SIG-M5 treated with dmso at 0.1 percent for 504 hours (cell line): Measurements from ENCODE around the gene TPPP2.

Source experiments
- DNase-seq: peaks from one replicate; lab custom pipeline; 2025; ENCODE audit not compliant: unreplicated experiment; lab: John Stamatoyannopoulos, UW

Gene TPPP2

DNA sequence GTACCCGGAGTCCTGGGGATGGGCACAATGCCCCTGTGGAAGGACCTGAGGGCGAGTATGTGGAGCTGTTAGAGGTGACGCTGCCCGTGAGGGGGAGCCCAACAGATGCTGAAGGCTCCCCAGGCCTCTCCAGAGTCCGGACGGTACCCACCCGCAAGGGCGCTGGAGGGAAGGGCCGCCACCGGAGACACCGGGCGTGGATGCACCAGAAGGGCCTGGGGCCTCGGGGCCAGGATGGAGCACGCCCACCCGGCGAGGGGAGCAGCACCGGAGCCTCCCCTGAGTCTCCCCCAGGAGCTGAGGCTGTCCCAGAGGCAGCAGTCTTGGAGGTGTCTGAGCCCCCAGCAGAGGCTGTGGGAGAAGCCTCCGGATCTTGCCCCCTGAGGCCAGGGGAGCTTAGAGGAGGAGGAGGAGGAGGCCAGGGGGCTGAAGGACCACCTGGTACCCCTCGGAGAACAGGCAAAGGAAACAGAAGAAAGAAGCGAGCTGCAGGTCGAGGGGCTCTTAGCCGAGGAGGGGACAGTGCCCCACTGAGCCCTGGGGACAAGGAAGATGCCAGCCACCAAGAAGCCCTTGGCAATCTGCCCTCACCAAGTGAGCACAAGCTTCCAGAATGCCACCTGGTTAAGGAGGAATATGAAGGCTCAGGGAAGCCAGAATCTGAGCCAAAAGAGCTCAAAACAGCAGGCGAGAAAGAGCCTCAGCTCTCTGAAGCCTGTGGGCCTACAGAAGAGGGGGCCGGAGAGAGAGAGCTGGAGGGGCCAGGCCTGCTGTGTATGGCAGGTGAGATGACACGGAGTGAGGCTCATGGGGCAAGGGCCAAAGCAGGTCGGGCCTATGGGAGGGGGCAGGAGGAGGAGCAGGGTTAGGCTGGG lies 44.6 kb downstream of the TPPP2 start:
- no peak for DNase-seq

DNA sequence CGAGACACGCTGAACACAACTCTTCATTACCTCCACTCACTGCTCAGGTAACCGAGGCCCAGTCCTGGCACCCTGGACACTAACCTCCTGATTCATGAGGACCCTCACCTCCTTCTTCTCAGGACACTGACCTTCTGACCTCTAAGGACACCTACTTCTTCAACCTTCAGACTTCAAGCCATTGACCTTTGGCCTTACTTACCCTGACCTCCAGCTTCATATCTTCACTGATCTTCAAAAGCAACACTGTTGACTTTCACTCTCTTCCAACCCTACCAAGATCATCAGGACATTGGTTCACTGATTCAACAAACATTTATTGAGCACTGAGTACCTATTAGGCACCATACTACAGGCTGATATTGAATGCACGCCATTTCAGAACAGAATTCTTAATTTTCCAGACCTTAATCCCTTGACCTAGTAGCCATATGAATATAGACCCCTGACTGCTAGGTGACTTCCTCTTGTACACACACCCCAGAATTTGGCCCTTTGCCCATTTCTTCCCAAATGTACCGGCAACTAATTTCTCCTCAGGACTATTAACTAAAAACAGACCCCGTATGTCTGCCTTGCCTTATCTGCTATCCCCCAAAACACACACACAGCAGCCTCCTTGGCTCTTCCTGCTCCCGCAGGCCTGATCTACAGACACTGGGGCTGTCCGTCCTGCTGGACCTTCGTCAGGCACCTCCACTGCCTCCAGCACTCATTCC lies 45.9 kb downstream of the TPPP2 start:
- DNase-seq: no peak

DNA sequence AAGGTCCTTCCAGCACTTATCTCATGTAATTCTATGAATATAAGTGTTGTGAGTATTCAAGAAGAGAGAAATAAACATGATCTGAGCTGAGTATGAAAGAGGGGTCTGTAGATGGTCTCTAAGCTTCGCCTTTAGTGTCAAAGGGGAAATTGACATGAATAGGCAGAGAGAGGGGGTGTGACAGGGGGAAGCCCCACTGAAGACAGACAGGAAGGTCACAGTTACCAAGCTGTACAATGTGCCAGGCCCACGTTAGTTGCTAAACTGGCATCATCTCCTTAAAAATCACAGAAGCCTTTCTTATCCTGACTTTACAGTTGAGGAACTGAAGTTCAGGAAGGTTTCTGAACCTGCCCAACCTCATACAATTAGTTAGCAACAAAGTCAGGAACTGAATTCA lies 47.7 kb downstream of the TPPP2 start:
- DNase-seq: no peak

DNA sequence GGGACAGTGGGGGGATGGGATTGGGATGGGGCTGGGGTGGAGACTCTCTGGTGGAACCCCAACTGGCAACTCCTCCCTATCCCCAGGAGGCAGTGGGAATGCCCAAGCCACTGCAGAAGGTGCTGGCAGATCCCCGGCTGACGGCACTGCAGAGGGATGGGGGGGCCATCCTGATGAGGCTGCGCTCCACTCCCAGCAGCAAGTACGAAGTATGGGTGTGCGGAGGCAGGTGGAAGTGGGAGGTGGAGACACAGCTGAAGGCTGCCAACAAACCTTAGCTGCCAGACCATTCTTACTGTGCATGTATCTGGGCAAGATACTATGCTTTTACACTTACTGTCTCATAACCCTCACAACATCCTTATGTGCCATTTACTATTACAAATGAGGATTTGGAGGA lies 48.3 kb downstream of the TPPP2 start:
- no peak for DNase-seq

DNA sequence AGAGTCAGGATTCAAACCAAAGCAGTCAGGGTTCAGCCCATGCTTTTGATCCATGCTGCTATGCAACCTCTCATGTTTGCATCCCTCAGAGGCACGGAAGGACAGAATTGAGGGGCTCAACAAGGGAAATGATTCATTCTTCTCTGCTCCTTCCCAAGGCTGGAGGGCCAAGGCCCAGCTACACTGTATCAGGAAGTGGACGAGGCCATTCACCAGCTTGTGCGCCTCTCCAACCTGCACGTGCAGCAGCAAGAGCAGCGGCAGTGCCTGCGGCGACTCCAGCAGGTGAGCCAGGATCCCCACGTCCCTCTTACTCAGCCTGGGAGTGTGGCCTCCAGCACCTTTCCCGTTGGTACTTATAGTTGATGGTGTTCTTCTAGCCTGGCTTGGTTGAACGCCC lies 48.7 kb downstream of the TPPP2 start:
- DNase-seq: no peak

DNA sequence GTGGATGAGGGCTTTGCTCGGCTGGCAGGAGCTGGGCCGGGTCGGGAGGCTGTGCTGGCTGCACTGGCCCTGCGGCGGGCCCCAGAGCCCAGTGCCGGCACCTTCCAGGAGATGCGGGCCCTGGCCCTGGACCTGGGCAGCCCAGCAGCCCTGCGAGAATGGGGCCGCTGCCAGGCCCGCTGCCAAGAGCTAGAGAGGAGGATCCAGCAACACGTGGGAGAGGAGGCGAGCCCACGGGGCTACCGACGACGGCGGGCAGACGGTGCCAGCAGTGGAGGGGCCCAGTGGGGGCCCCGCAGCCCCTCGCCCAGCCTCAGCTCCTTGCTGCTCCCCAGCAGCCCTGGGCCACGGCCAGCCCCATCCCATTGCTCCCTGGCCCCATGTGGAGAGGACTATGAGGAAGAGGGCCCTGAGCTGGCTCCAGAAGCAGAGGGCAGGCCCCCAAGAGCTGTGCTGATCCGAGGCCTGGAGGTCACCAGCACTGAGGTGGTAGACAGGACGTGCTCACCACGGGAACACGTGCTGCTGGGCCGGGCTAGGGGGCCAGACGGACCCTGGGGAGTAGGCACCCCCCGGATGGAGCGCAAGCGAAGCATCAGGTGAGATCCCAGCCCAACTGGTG lies 51.6 kb downstream of the TPPP2 start:
- DNase-seq: no peak
